Fibroblast of skin of back (primary cell): Measurements from ENCODE around the gene EBPL. TPM values are rescaled to one million over a fixed set of nuclear protein-coding genes. Genes with fewer than 3 reads are reported as not detected.
"Not testable (repeated sequence)": the region's sequence is repeated elsewhere in the genome, so short reads cannot be mapped to it uniquely, and the experiment has no call there.

ENCODE experiments used
- DNase-seq: peaks from one replicate; pipeline ENCODE4 v3.0.0-alpha.2; 2013
- polyA plus RNA-seq, 2 experiments: library from polyadenylated mRNA; unstranded; fragments of 120-200 nt; gene quantifications; one replicate each; pipeline ENCODE4 v1.2.1, GENCODE V29; 2013; ENCODE audit not compliant: insufficient read length in 2 of 2

Gene EBPL
- 25.9 TPM for polyA plus RNA-seq (2013, experiment 1 of 2; ENCODE audit: insufficient read length)
- polyA plus RNA-seq (2013, experiment 2 of 2; ENCODE audit: insufficient read length) = 19.8 TPM

GRCh38 chr13:49690995-49691784 lies at the start of gene EBPL:
Gene EBPL (minus strand): TSS chr13:49691486. CDS start chr13:49691424, 62 bp downstream.
- DNase-seq = peak; percentile 89

GRCh38 chr13:49740870-49741269 lies 49.6 kb upstream of the EBPL start:
- DNase-seq = no peak

GRCh38 chr13:49739498-49740187 lies 48.4 kb upstream of the EBPL start:
- no peak for DNase-seq

GRCh38 chr13:49733181-49733951 lies 42.1 kb upstream of the EBPL start:
- DNase-seq = peak; percentile 9

GRCh38 chr13:49731766-49732165 lies 40.5 kb upstream of the EBPL start:
- DNase-seq = peak; percentile 82

GRCh38 chr13:49716615-49717014 lies 25.3 kb upstream of the EBPL start:
- no peak for DNase-seq

- no peak for DNase-seq
Observed at GRCh38 chr13:49714757-49715156, 23.5 kb upstream of the EBPL start.

GRCh38 chr13:49711218-49711863 lies 20.1 kb upstream of the EBPL start:
- no peak for DNase-seq

- not testable (repeated sequence) for DNase-seq
Observed at GRCh38 chr13:49704264-49704663, 13.0 kb upstream of the EBPL start.

- no peak for DNase-seq
Observed at GRCh38 chr13:49701491-49701890, 10.2 kb upstream of the EBPL start.

- no peak for DNase-seq
Observed at GRCh38 chr13:49697468-49697867, 6.2 kb upstream of the EBPL start.

GRCh38 chr13:49694446-49694845 lies 3.2 kb upstream of the EBPL start:
- DNase-seq = no peak

GRCh38 chr13:49693877-49694276 lies 2.6 kb upstream of the EBPL start:
- no peak for DNase-seq

GRCh38 chr13:49693191-49693733 lies 2.0 kb upstream of the EBPL start:
- DNase-seq = peak; percentile 48

- peak; percentile 36 for DNase-seq
Observed at GRCh38 chr13:49690133-49690994, 922 bp downstream of the EBPL start.

- DNase-seq = no peak
Observed at GRCh38 chr13:49683489-49683888, 7.8 kb downstream of the EBPL start.

GRCh38 chr13:49681842-49682435 lies 9.3 kb downstream of the EBPL start:
- DNase-seq = no peak

- no peak for DNase-seq
Observed at GRCh38 chr13:49679246-49679645, 12.0 kb downstream of the EBPL start.

- DNase-seq = no peak
Observed at GRCh38 chr13:49678191-49678914, 12.9 kb downstream of the EBPL start.
